GM21737 (cell line): ENCODE data around the gene CENPU.
"Not testable (repeated sequence)": the region's sequence is repeated elsewhere in the genome, so short reads cannot be mapped to it uniquely, and the experiment has no call there.

Experiments
- ATAC-seq: cut with Tn5 transposase; IDR thresholded peaks from one replicate; pipeline ENCODE4 v1.9.1; 2021; ENCODE audit warnings: mild to moderate bottlenecking, moderate library complexity; ENCODE audit not compliant: unreplicated experiment

Gene CENPU

GRCh38 chr4:184668511-184669114 lies 65.3 kb downstream of the CENPU start:
- ATAC-seq: no peak

- ATAC-seq: no peak
These were observed 65.8 kb downstream of the CENPU start for GRCh38 chr4:184668096-184668495.

- no peak for ATAC-seq
These were observed 67.2 kb downstream of the CENPU start for GRCh38 chr4:184666670-184667069.

GRCh38 chr4:184664445-184665210 lies 69.3 kb downstream of the CENPU start:
- ATAC-seq: no peak

- ATAC-seq: no peak
These were observed 71.7 kb downstream of the CENPU start for GRCh38 chr4:184662236-184662635.

- no peak for ATAC-seq
These were observed 72.9 kb downstream of the CENPU start for GRCh38 chr4:184660978-184661377.

GRCh38 chr4:184657820-184658219 lies 76.1 kb downstream of the CENPU start:
- ATAC-seq: not testable (repeated sequence)

GRCh38 chr4:184657144-184657543 lies 76.8 kb downstream of the CENPU start:
- ATAC-seq: no peak

- no peak for ATAC-seq
These were observed 77.7 kb downstream of the CENPU start for GRCh38 chr4:184655889-184656869.

GRCh38 chr4:184653650-184654049 lies 80.2 kb downstream of the CENPU start:
- no peak for ATAC-seq

GRCh38 chr4:184652681-184653080 lies 81.2 kb downstream of the CENPU start:
- ATAC-seq: not testable (repeated sequence)

- no peak for ATAC-seq
These were observed 82.0 kb downstream of the CENPU start for GRCh38 chr4:184651899-184652298.

- peak; percentile 2 for ATAC-seq
These were observed 83.7 kb downstream of the CENPU start for GRCh38 chr4:184649971-184650855.

GRCh38 chr4:184649026-184649970 lies 84.6 kb downstream of the CENPU start, which contains the start of the genes CASP3 and PRIMPOL:
Gene CASP3, minus strand, starts transcription at chr4:184649447. Its CDS starts 10,994 bp downstream, at chr4:184638453.
Gene PRIMPOL, plus strand, starts transcription at chr4:184649738. Its CDS starts 7,403 bp downstream, at chr4:184657141.
- ATAC-seq: peak; percentile 87

- ATAC-seq: peak; percentile 26
These were observed 85.4 kb downstream of the CENPU start for GRCh38 chr4:184648313-184649025.

GRCh38 chr4:184648054-184648312 lies 85.9 kb downstream of the CENPU start:
- ATAC-seq: no peak

GRCh38 chr4:184647266-184648053 lies 86.4 kb downstream of the CENPU start:
- ATAC-seq: no peak
